T47D (cell line): ENCODE data around the gene POLR1G.
A peak's percentile ranks its signal among the peaks of the same experiment; 100 is the strongest.

Experiments used
- DNase-seq, 2 experiments: peaks; one replicate each; pipeline versions ENCODE4 v3.0.0 to v3.0.0-alpha.2; 2011 to 2012; ENCODE audit warnings: low read depth in 1 of 2, low spot score in 1 of 2
- JUND ChIP-seq: IDR thresholded peaks from 2 replicates; pipeline ENCODE4 v1.6.1; 2012; ENCODE audit warnings: low read depth
- in situ Hi-C: cut with HindIII; loops from 2 replicates; pipeline ENCODE4 v1.10.0; 2016; ENCODE audit warnings: low sequenced_read_pairs, low pct_unique_long_range_greater_than_20kb

POLR1G gene

GRCh38 chr19:45448425-45448756 lies 41.9 kb downstream of the POLR1G start:
- in situ Hi-C loops: no loop called here
- DNase-seq: no peak
- no peak for TF ChIP-seq JUND

GRCh38 chr19:45448887-45449299 lies 42.4 kb downstream of the POLR1G start:
- TF ChIP-seq JUND: no peak
- DNase-seq: no peak
- in situ Hi-C loops: no loop called here

GRCh38 chr19:45450012-45450333 lies 43.5 kb downstream of the POLR1G start:
- no peak for DNase-seq
- in situ Hi-C loops: no loop called here
- TF ChIP-seq JUND: no peak

GRCh38 chr19:45451131-45451849 lies 44.8 kb downstream of the POLR1G start:
- no peak for TF ChIP-seq JUND
- DNase-seq: peak in 1 of 2 experiments; percentile 68
- in situ Hi-C loops: no loop called here

- no peak for DNase-seq
- in situ Hi-C loops: no loop called here
- TF ChIP-seq JUND: no peak
Observed at GRCh38 chr19:45451850-45452387, 45.5 kb downstream of the POLR1G start.

- in situ Hi-C loops: no loop called here
- TF ChIP-seq JUND: peak; percentile 90
- peak; percentile 64 to 91 for DNase-seq
Observed at GRCh38 chr19:45455707-45456499, 49.5 kb downstream of the POLR1G start.

GRCh38 chr19:45456500-45456815 lies 50.0 kb downstream of the POLR1G start:
- DNase-seq: no peak
- in situ Hi-C loops: no loop called here
- no peak for TF ChIP-seq JUND

GRCh38 chr19:45457776-45458175 lies 51.3 kb downstream of the POLR1G start:
- no peak for DNase-seq
- in situ Hi-C loops: no loop called here
- TF ChIP-seq JUND: no peak
